Psoas muscle (tissue), 8 donors: ENCODE measurements around the gene STEAP1B. TPM values are rescaled to one million over a fixed set of nuclear protein-coding genes. Genes with fewer than 3 reads are reported as not detected.

Experiments used
- ATAC-seq, 4 donors: fragments of 200-7000 bp; cut with Tn5 transposase; one replicate each; pipeline ENCODE4 v1.9.1; 2020; ENCODE audit warnings: moderate library complexity in 3 of 4, mild to moderate bottlenecking in 2 of 4
- DNase-seq, 2 donors: peaks; one replicate each; pipeline ENCODE4 v3.0.0-alpha.2; 2020
- H3K27ac ChIP-seq: fragments of 200-600 bp; one replicate; pipeline ENCODE4 v1.8.0; 2022
- H3K27me3 ChIP-seq, 3 donors: fragments of 200-600 bp in 1 of 3; one replicate each; pipeline versions ENCODE4 v1.6.1 to v1.8.0; 2013 to 2022; ENCODE audit warnings: low read length in 2 of 3, mild to moderate bottlenecking in 2 of 3, moderate library complexity in 1 of 3; ENCODE audit not compliant: insufficient read depth in 3 of 3
- H3K36me3 ChIP-seq, 2 donors: fragments of 200-600 bp in 1 of 2; one replicate each; pipeline versions ENCODE4 v1.6.1 to v1.8.0; 2013 to 2022; ENCODE audit warnings: low read depth in 1 of 2, mild to moderate bottlenecking in 1 of 2, moderate library complexity in 1 of 2; ENCODE audit not compliant: insufficient read depth in 1 of 2
- H3K4me1 ChIP-seq: fragments of 200-600 bp; one replicate; pipeline ENCODE4 v1.8.0; 2022
- H3K4me3 ChIP-seq: fragments of 200-600 bp; one replicate; pipeline ENCODE4 v1.8.0; 2022; ENCODE audit warnings: mild to moderate bottlenecking
- H3K9me3 ChIP-seq: fragments of 200-600 bp; one replicate; pipeline ENCODE4 v1.8.0; 2022
- CTCF ChIP-seq: fragments of 200-600 bp; IDR thresholded peaks from one replicate; pipeline ENCODE4 v1.8.0; 2022; ENCODE audit warnings: antibody characterized with exemption
- WGBS, 3 donors: extraction: QIAGEN DNeasy Blood & Tissue Kit; methylation state at CpG; one replicate each; pipeline versions ENCODE4 v1.1.6 to v1.1.7; 2013; 5-methylcytosine and 5-hydroxymethylcytosine counted together
- intact Hi-C, 2 donors: fragments of 100-400 bp; cut with DNase I; formaldehyde crosslinking; loops; one replicate each; pipeline versions ENCODE4 v1.11.0 to v1.14.2; 2022
- polyA plus RNA-seq, 3 donors: library from polyadenylated mRNA; stranded (reverse); fragments of 200-250 nt; gene quantifications; one replicate each; pipeline ENCODE4 v1.2.3, GENCODE V29; 2013
- total RNA-seq, 4 donors: library from RNA; stranded (reverse); fragmentation: NEBNext Ultra II Directional in 2 of 4; extraction: Animal tissue kit (Norgen Biotek cat#: 25700) in 2 of 4; gene quantifications; one replicate each; pipeline versions ENCODE4 v1.2.1 to v1.2.4, GENCODE V29; 2021 to 2023
- donor health status: healthy with polysubstance abuse.
- donor health status: DM: no; HTN: no; CAD: no; lungs with moderate emphysema.
- donor health status: Bipolar disorder and iron deficiency.
- donor health status: healthy.
- donor health status: DM: yes; HTN: yes; CAD: no.
- donor health status: DM: no; HTN: no; CAD: no.
- donor health status: DM: no; HTN: no; CAD: no.
- donor health status: DM: yes; HTN: yes; CAD: no.

Gene STEAP1B
- total and polyA plus RNA-seq, 7 donors: 0.24 to 1.6 (median 0.91) TPM

- Histone ChIP-seq H3K9me3 (no peaks in the 10 kb centered on the region), H3K4me1 (no peaks in the 10 kb centered on the region), H3K27ac (no peak overlapping the region), H3K4me3 (no peak overlapping the region), H3K27me3 (no peaks in the 10 kb centered on the region), H3K36me3 (no peaks in the 10 kb centered on the region)
- no peak for DNase-seq
- no peak for TF ChIP-seq CTCF
- ATAC-seq: no peak
- intact Hi-C loops: no loop called here
- WGBS, 3 donors: 73 to 75% (median 73%) methylated on average over 7 of the region's 7 CpGs
These were observed 121.6 kb downstream of the STEAP1B start for GRCh38 chr7:22378199-22378980.

- TF ChIP-seq CTCF: no peak
- intact Hi-C loops: no loop called here
- Histone ChIP-seq H3K27ac (no peak overlapping the region), H3K4me3 (no peak overlapping the region), H3K4me1 (no peaks in the 10 kb centered on the region), H3K27me3 (no peaks in the 10 kb centered on the region), H3K36me3 (no peaks in the 10 kb centered on the region), H3K9me3 (no peaks in the 10 kb centered on the region)
- DNase-seq (no peak), ATAC-seq (peak in 1 of 4 donors; percentile 27)
- 11 to 34% (median 17%) methylated on average over 2 of the region's 2 CpGs for WGBS, 3 donors
These were observed 122.3 kb downstream of the STEAP1B start for GRCh38 chr7:22377703-22378102.

- Histone ChIP-seq H3K36me3 (no peaks in the 10 kb centered on the region), H3K9me3 (no peaks in the 10 kb centered on the region), H3K27ac (no peak overlapping the region), H3K4me1 (no peaks in the 10 kb centered on the region), H3K27me3 (no peaks in the 10 kb centered on the region), H3K4me3 (no peak overlapping the region)
- 76 to 79% (median 78%) methylated on average over 2 of the region's 2 CpGs for WGBS, 3 donors
- intact Hi-C loops: no loop called here
- ATAC-seq (no peak), DNase-seq (no peak)
- no peak for TF ChIP-seq CTCF
These were observed 124.5 kb downstream of the STEAP1B start for GRCh38 chr7:22375359-22376048.

- no peaks in the 10 kb centered on the region for H3K27me3 ChIP-seq
- no peaks in the 10 kb centered on the region for H3K36me3 ChIP-seq
- intact Hi-C loops: no loop called here
- H3K9me3 ChIP-seq: no peaks in the 10 kb centered on the region
- DNase-seq: no peak
- TF ChIP-seq CTCF: no peak
- WGBS, 3 donors: 77 to 80% (median 80%) methylated on average over 2 of the region's 2 CpGs
- no peak for ATAC-seq
- no peak overlapping the region for H3K27ac ChIP-seq
- no peak overlapping the region for H3K4me3 ChIP-seq
- no peaks in the 10 kb centered on the region for H3K4me1 ChIP-seq
These were observed 126.1 kb downstream of the STEAP1B start for GRCh38 chr7:22373911-22374310.
